HG03135 (cell line): ENCODE results near the gene CTIF.

Source experiments
- ATAC-seq: cut with Tn5 transposase; IDR thresholded peaks from one replicate; pipeline ENCODE4 v1.9.1; 2021; ENCODE audit warnings: mild to moderate bottlenecking, moderate library complexity; ENCODE audit not compliant: unreplicated experiment

The CTIF gene

GRCh38 chr18:48550101-48550729 lies 11.4 kb downstream of the CTIF start:
- ATAC-seq: no peak

- no peak for ATAC-seq
Measured at GRCh38 chr18:48551100-48551499, 12.3 kb downstream of the CTIF start.

- ATAC-seq: no peak
Measured at GRCh38 chr18:48552130-48552529, 13.3 kb downstream of the CTIF start.

- ATAC-seq: no peak
Measured at GRCh38 chr18:48553236-48553635, 14.4 kb downstream of the CTIF start.

GRCh38 chr18:48554610-48555400 lies 16.0 kb downstream of the CTIF start:
- no peak for ATAC-seq

- ATAC-seq: no peak
Measured at GRCh38 chr18:48555465-48555995, 16.7 kb downstream of the CTIF start.

- ATAC-seq: no peak
Measured at GRCh38 chr18:48557640-48558174, 18.9 kb downstream of the CTIF start.

GRCh38 chr18:48558248-48558647 lies 19.4 kb downstream of the CTIF start:
- ATAC-seq: no peak

- ATAC-seq: no peak
Measured at GRCh38 chr18:48560491-48560890, 21.7 kb downstream of the CTIF start.

- no peak for ATAC-seq
Measured at GRCh38 chr18:48562075-48562474, 23.2 kb downstream of the CTIF start.

GRCh38 chr18:48563027-48563426 lies 24.2 kb downstream of the CTIF start:
- no peak for ATAC-seq

GRCh38 chr18:48564139-48564538 lies 25.3 kb downstream of the CTIF start:
- ATAC-seq: no peak

GRCh38 chr18:48565105-48565504 lies 26.3 kb downstream of the CTIF start:
- no peak for ATAC-seq

- ATAC-seq: no peak
Measured at GRCh38 chr18:48566589-48566988, 27.8 kb downstream of the CTIF start.

- ATAC-seq: no peak
Measured at GRCh38 chr18:48567388-48567787, 28.6 kb downstream of the CTIF start.

GRCh38 chr18:48569139-48569914 lies 30.5 kb downstream of the CTIF start:
- no peak for ATAC-seq

- no peak for ATAC-seq
Measured at GRCh38 chr18:48569915-48570264, 31.1 kb downstream of the CTIF start.

- no peak for ATAC-seq
Measured at GRCh38 chr18:48570313-48570712, 31.5 kb downstream of the CTIF start.

- ATAC-seq: no peak
Measured at GRCh38 chr18:48571639-48572384, 33.0 kb downstream of the CTIF start.

GRCh38 chr18:48572402-48573126 lies 33.7 kb downstream of the CTIF start:
- ATAC-seq: no peak
